Fibroblast of villous mesenchyme (primary cell): Measurements from ENCODE around the gene UBE2C. TPM values are rescaled to one million over a fixed set of nuclear protein-coding genes. Genes with fewer than 3 reads are reported as not detected.

Experiments
- DNase-seq: peaks from one replicate; pipeline ENCODE4 v3.0.0-alpha.2; 2010; ENCODE audit warnings: low read depth
- H3K4me3 ChIP-seq: 2 replicates; pipeline ENCODE4 v1.5.1; 2011; ENCODE audit warnings: low read depth, mild to moderate bottlenecking, low read length
- CTCF ChIP-seq: IDR thresholded peaks from 2 replicates; pipeline ENCODE4 v1.5.1; 2012; ENCODE audit warnings: low read depth, mild to moderate bottlenecking, low read length; ENCODE audit not compliant: insufficient read depth
- total RNA-seq: library from RNA; depleted of rRNA; stranded (reverse); fragments of >200 nt; gene quantifications from 2 replicates; pipeline ENCODE4 v1.2.3, GENCODE V29; 2012

The UBE2C gene
- total RNA-seq, 1 donor: 26.3 TPM

- no peak overlapping the region for H3K4me3 ChIP-seq
- no peak for DNase-seq
- no peak for TF ChIP-seq CTCF
Observed at GRCh38 chr20:45840700-45841198, 28.3 kb downstream of the UBE2C start.

GRCh38 chr20:45841407-45842129, 29.1 kb downstream of the UBE2C start:
- DNase-seq: no peak
- no peak for TF ChIP-seq CTCF
- H3K4me3 ChIP-seq: no peak overlapping the region

- H3K4me3 ChIP-seq: no peak overlapping the region
- DNase-seq: peak; percentile 91
- no peak for TF ChIP-seq CTCF
Observed at GRCh38 chr20:45842169-45842812, 29.8 kb downstream of the UBE2C start.

- DNase-seq: no peak
- H3K4me3 ChIP-seq: no peak overlapping the region
- no peak for TF ChIP-seq CTCF
Observed at GRCh38 chr20:45843506-45843905, 31.1 kb downstream of the UBE2C start.

- DNase-seq: no peak
- TF ChIP-seq CTCF: no peak
Observed at GRCh38 chr20:45845452-45845851, 33.0 kb downstream of the UBE2C start.

GRCh38 chr20:45848421-45848820, 36.0 kb downstream of the UBE2C start:
- no peak for DNase-seq
- no peak for TF ChIP-seq CTCF
- no peak overlapping the region for H3K4me3 ChIP-seq

More at GRCh38 chr20:45845452-45845851, 33.0 kb downstream of the UBE2C start:
- no peak overlapping the region for H3K4me3 ChIP-seq
